Uterus (tissue), 4 donors: ENCODE data around the gene BIRC7. TPM values are rescaled to one million over a fixed set of nuclear protein-coding genes. Genes with fewer than 3 reads are reported as not detected.

Experiments
- DNase-seq, 2 donors: peaks; one replicate each; pipeline ENCODE4 v3.0.0-alpha.2; 2019 to 2020
- H3K27ac ChIP-seq, 2 donors: fragments of 200-600 bp; sonication (generic); 1 replicate in 1 of 2; 2 replicates in 1 of 2; pipeline ENCODE4 v1.5.1; 2016 to 2018
- H3K27me3 ChIP-seq, 2 donors: fragments of 200-600 bp; sonication (generic); one replicate each; pipeline ENCODE4 v1.5.1; 2018 to 2019; ENCODE audit warnings: control low read depth in 1 of 2
- H3K36me3 ChIP-seq, 2 donors: fragments of 200-600 bp; sonication (generic); one replicate each; pipeline ENCODE4 v1.5.1; 2019; ENCODE audit warnings: control low read depth in 1 of 2
- H3K4me1 ChIP-seq, 2 donors: fragments of 200-600 bp; sonication (generic); one replicate each; pipeline ENCODE4 v1.5.1; 2018 to 2019; ENCODE audit warnings: control low read depth in 1 of 2
- H3K4me3 ChIP-seq, 2 donors: fragments of 200-600 bp; sonication (generic); 1 replicate in 1 of 2; 2 replicates in 1 of 2; pipeline ENCODE4 v1.5.1; 2018 to 2019; ENCODE audit warnings: mild to moderate bottlenecking in 1 of 2
- H3K9me3 ChIP-seq, 2 donors: fragments of 200-600 bp; sonication (generic); one replicate each; pipeline ENCODE4 v1.5.1; 2019; ENCODE audit warnings: control low read depth in 1 of 2
- CTCF ChIP-seq, 4 experiments: fragments of 200-600 bp in 2 of 4; fragments of 450-650 bp in 2 of 4; sonication (generic) in 2 of 4; IDR thresholded peaks; one replicate each; pipeline ENCODE4 v1.5.1; 2016 to 2019; ENCODE audit warnings: antibody characterized with exemption in 4 of 4, mild to moderate bottlenecking in 2 of 4, moderate library complexity in 1 of 4
- POLR2A ChIP-seq, 2 donors: fragments of 450-650 bp; IDR thresholded peaks; one replicate each; pipeline ENCODE4 v1.6.1; 2016; ENCODE audit warnings: antibody characterized with exemption in 2 of 2, mild to moderate bottlenecking in 1 of 2, moderate library complexity in 1 of 2
- intact Hi-C: fragments of 100-400 bp; cut with DNase I; formaldehyde crosslinking; loops from one replicate; pipeline ENCODE4 v1.15.1; 2023; ENCODE audit warnings: low total_unique reads
- total RNA-seq, 4 donors: library from RNA; depleted of rRNA in 3 of 4; stranded (reverse); fragments of >200 nt in 3 of 4; gene quantifications; one replicate each; pipeline versions ENCODE4 v1.1.0 to v1.2.4, GENCODE V29; 2014 to 2023
- donor health status: DM: yes; HTN: yes; CAD: no.

Gene BIRC7
- total RNA-seq, 4 donors from 2014 or later = not detected

- intact Hi-C loops = no loop called here
- no peak for TF ChIP-seq CTCF (IDR thresholded peaks at IDR 0.05)
- TF ChIP-seq POLR2A (IDR thresholded peaks at IDR 0.05) = no peak
- H3K27me3 ChIP-seq = no peaks in the 10 kb centered on the region
Observed at GRCh38 chr20:63233061-63233344, 2.7 kb upstream of the BIRC7 start.

GRCh38 chr20:63233924-63234323 is 1.8 kb upstream of the BIRC7 start:
- Histone ChIP-seq H3K4me1 (no peaks in the 10 kb centered on the region), H3K27me3 (no peaks in the 10 kb centered on the region), H3K9me3 (no peaks in the 10 kb centered on the region), H3K27ac (no peak overlapping the region), H3K36me3 (no peaks in the 10 kb centered on the region), H3K4me3 (no peak overlapping the region)
- no peak for DNase-seq
- intact Hi-C loops = no loop called here
- TF ChIP-seq POLR2A (IDR thresholded peaks at IDR 0.05) (no peak), CTCF (IDR thresholded peaks at IDR 0.05) (no peak)

More at GRCh38 chr20:63233061-63233344, 2.7 kb upstream of the BIRC7 start:
- H3K4me1 ChIP-seq = no peaks in the 10 kb centered on the region
- no peaks in the 10 kb centered on the region for H3K36me3 ChIP-seq
- H3K4me3 ChIP-seq = no peak overlapping the region
- DNase-seq = no peak
- no peaks in the 10 kb centered on the region for H3K9me3 ChIP-seq
- no peak overlapping the region for H3K27ac ChIP-seq

DNA sequence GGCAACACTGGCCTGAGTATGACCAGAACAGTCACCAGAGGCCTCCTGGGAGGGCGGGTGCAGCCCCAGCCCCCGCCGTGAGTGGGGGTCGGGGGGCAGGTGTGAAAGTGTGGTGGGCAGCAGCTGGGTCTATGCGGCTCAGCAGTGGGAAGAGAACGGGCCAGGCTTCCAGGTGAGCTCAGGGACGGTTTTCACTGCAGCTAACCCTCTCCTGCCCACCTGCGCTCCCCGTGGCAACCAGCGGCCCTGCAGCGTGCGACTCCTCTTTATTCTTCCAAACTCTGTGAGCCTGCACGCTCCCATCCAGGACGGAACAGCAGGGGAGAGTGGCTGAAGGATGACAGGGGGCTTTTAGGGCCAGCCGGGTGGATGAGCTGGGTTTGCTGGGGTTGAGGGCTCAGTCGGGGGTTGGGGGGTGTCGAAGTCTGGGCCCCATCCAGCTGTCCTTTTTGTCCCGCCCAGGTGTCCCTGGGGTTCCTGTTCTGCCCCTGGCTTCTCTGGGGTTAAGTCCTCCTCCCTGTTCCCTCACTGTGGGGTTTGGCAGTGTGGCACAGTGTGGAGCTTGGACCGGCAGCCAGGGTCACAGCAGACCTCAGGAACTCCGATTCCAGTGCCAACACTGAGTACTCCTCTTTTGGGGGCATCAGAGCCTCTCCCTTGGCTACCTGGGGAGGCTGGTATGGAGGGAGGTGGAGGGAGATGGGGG is 859 bp upstream of the BIRC7 start:
- DNase-seq = no peak
- no peak overlapping the region for H3K4me3 ChIP-seq
- TF ChIP-seq POLR2A (IDR thresholded peaks at IDR 0.05) (no peak), CTCF (IDR thresholded peaks at IDR 0.05) (peak in 1 of 4 experiments; percentile 38)
- no peaks in the 10 kb centered on the region for H3K4me1 ChIP-seq
- intact Hi-C loops = no loop called here
- no peaks in the 10 kb centered on the region for H3K27me3 ChIP-seq
- no peaks in the 10 kb centered on the region for H3K9me3 ChIP-seq
- no peak overlapping the region for H3K27ac ChIP-seq
- no peaks in the 10 kb centered on the region for H3K36me3 ChIP-seq

- Histone ChIP-seq H3K4me1 (no peaks in the 10 kb centered on the region), H3K27me3 (no peaks in the 10 kb centered on the region), H3K9me3 (no peaks in the 10 kb centered on the region), H3K36me3 (no peaks in the 10 kb centered on the region), H3K27ac (no peak overlapping the region), H3K4me3 (no peak overlapping the region)
- intact Hi-C loops = no loop called here
- TF ChIP-seq POLR2A (IDR thresholded peaks at IDR 0.05) = no peak
- TF ChIP-seq CTCF (IDR thresholded peaks at IDR 0.05) = no peak
- DNase-seq = no peak
Observed at GRCh38 chr20:63236116-63236837, 572 bp downstream of the BIRC7 start.

DNA sequence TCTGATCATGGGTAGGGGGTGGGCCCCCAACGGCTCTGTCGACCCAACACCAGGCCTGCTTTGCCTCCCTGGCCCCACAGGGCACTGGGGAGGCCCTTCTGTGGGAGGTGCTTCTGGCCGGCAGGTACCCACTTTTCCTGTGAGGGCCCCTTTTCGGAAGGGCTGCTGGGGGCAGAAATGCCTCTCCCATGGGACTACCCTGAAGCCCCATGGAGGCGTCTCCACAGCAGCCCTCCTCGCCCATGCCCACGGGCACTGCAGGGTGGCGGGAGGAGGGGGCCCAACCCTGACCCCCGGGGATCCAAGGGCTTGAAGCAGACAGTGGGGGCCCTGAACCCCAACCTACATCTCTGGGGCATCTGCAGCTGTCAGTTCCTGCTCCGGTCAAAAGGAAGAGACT is 2.3 kb downstream of the BIRC7 start:
- H3K27ac ChIP-seq = no peak overlapping the region
- DNase-seq = no peak
- no peak for TF ChIP-seq CTCF (IDR thresholded peaks at IDR 0.05)
- TF ChIP-seq POLR2A (IDR thresholded peaks at IDR 0.05) = no peak
- H3K27me3 ChIP-seq = no peaks in the 10 kb centered on the region
- intact Hi-C loops = no loop called here
- H3K4me3 ChIP-seq = no peak overlapping the region
- no peaks in the 10 kb centered on the region for H3K9me3 ChIP-seq
- H3K4me1 ChIP-seq = no peaks in the 10 kb centered on the region
- H3K36me3 ChIP-seq = no peaks in the 10 kb centered on the region
